Body of pancreas (tissue), 4 donors: ENCODE measurements around the gene FGF21. TPM values are rescaled to one million over a fixed set of nuclear protein-coding genes. Genes with fewer than 3 reads are reported as not detected.
A peak's percentile ranks its signal among the peaks of the same experiment; 100 is the strongest.

ENCODE experiments used
- ATAC-seq: fragments of 150-250 bp; one replicate; pipeline ENCODE4 v1.9.1; 2016
- DNase-seq, 4 donors: peaks; one replicate each; pipeline ENCODE4 v3.0.0-alpha.2; 2019
- H3K27ac ChIP-seq, 4 donors: fragments of 200-600 bp; sonication (generic); 1 replicate in 3 of 4; 2 replicates in 1 of 4; pipeline versions ENCODE4 v1.5.1 to v1.6.1; 2016 to 2019; ENCODE audit warnings: mild to moderate bottlenecking in 1 of 4, mixed read lengths in 1 of 4, moderate library complexity in 1 of 4
- H3K27me3 ChIP-seq, 2 donors: fragments of 200-600 bp; sonication (generic); one replicate each; pipeline ENCODE4 v1.6.0; 2016; ENCODE audit warnings: mild to moderate bottlenecking in 1 of 2
- H3K36me3 ChIP-seq, 2 donors: fragments of 200-600 bp; sonication (generic); replicated peaks in 1 of 2; 2 replicates each; pipeline ENCODE4 v1.5.1; 2016; ENCODE audit warnings: low read depth in 2 of 2; ENCODE audit not compliant: insufficient read depth in 1 of 2
- H3K4me1 ChIP-seq: fragments of 200-600 bp; sonication (generic); one replicate; pipeline ENCODE4 v1.6.0; 2016
- H3K4me3 ChIP-seq, 2 donors: fragments of 200-600 bp; sonication (generic); 1 replicate in 1 of 2; 2 replicates in 1 of 2; pipeline ENCODE4 v1.5.1; 2016 to 2019
- H3K9me3 ChIP-seq, 3 donors: fragments of 200-600 bp; sonication (generic); 1 replicate in 2 of 3; 2 replicates in 1 of 3; pipeline ENCODE4 v1.5.1; 2016
- CTCF ChIP-seq, 7 experiments: fragments of 450-650 bp in 4 of 7; fragments of 200-600 bp in 3 of 7; sonication (generic) in 3 of 7; IDR thresholded peaks; one replicate each; pipeline ENCODE4 v1.5.1; 2016 to 2019; ENCODE audit warnings: antibody characterized with exemption in 7 of 7
- POLR2A ChIP-seq, 3 donors: fragments of 450-650 bp; IDR thresholded peaks; one replicate each; pipeline ENCODE4 v1.6.1; 2016; ENCODE audit warnings: antibody characterized with exemption in 3 of 3, mild to moderate bottlenecking in 2 of 3
- WGBS, 2 donors: methylation state at CpG; one replicate each; pipeline ENCODE4 v1.1.5; 2017; 5-methylcytosine and 5-hydroxymethylcytosine counted together
- intact Hi-C: fragments of 100-400 bp; cut with DNase I; formaldehyde crosslinking; loops from one replicate; pipeline ENCODE4 v1.15.1; 2023
- total RNA-seq, 2 donors: library from RNA; depleted of rRNA; stranded (reverse); fragments of >200 nt; gene quantifications; one replicate each; pipeline ENCODE4 v1.1.0, GENCODE V29; 2016

Gene FGF21
- total RNA-seq, result not detected

- TF ChIP-seq CTCF (IDR thresholded peaks at IDR 0.05) (no peak), POLR2A (IDR thresholded peaks at IDR 0.05) (no peak)
- Histone ChIP-seq H3K9me3 (no peaks in the 10 kb centered on the region), H3K4me3 (no peak within 1 kb of the TSS), H3K36me3 (no peaks in the 10 kb centered on the region), H3K27me3 (no peaks in the 10 kb centered on the region), H3K27ac (peak within 1 kb of the TSS in 1 of 4 donors; percentile 80), H3K4me1 (peaks cover 38% of the 10 kb centered on the region)
- 37 to 79% methylated on average over 2 to 4 of the region's 4 CpGs for WGBS, 2 donors
- peak in 2 of 4 donors; percentile 40 to 47 for DNase-seq
- ATAC-seq, result no peak
- intact Hi-C loops, result no loop called here
These were observed at the start of gene FGF21 for GRCh38 chr19:48755084-48755641. TSS of gene FGF21 (plus strand) at chr19:48755524. CDS start at chr19:48756237, 713 bp downstream.

- TF ChIP-seq POLR2A (IDR thresholded peaks at IDR 0.05) (no peak), CTCF (IDR thresholded peaks at IDR 0.05) (no peak)
- no peak for DNase-seq
- WGBS, 2 donors, result 64 to 71% methylated on average over 11 of the region's 11 CpGs
- Histone ChIP-seq H3K27ac (no peak overlapping the region), H3K36me3 (no peaks in the 10 kb centered on the region), H3K4me1 (peaks cover 5% of the 10 kb centered on the region), H3K27me3 (no peaks in the 10 kb centered on the region), H3K4me3 (no peak overlapping the region), H3K9me3 (no peaks in the 10 kb centered on the region)
- no peak for ATAC-seq
- intact Hi-C loops, result no loop called here
These were observed 46.9 kb upstream of the FGF21 start for GRCh38 chr19:48708471-48708870.

- H3K4me1 ChIP-seq, result peaks cover 25% of the 10 kb centered on the region
- H3K27ac ChIP-seq, result no peak overlapping the region
- H3K4me3 ChIP-seq, result no peak overlapping the region
- TF ChIP-seq CTCF (IDR thresholded peaks at IDR 0.05) (no peak), POLR2A (IDR thresholded peaks at IDR 0.05) (no peak)
- 83 to 93% methylated on average over 4 of the region's 4 CpGs for WGBS, 2 donors
- ATAC-seq, result no peak
- no peak for DNase-seq
- intact Hi-C loops, result no loop called here
- H3K9me3 ChIP-seq, result no peaks in the 10 kb centered on the region
- no peaks in the 10 kb centered on the region for H3K36me3 ChIP-seq
- no peaks in the 10 kb centered on the region for H3K27me3 ChIP-seq
These were observed 44.1 kb upstream of the FGF21 start for GRCh38 chr19:48711106-48711662.

- H3K9me3 ChIP-seq, result no peaks in the 10 kb centered on the region
- peak overlapping the region; percentile 2 to 48 for H3K4me3 ChIP-seq
- DNase-seq (peak in 1 of 4 donors; percentile 22), ATAC-seq (no peak)
- H3K27me3 ChIP-seq, result no peaks in the 10 kb centered on the region
- intact Hi-C loops, result no loop called here
- peaks cover 34% of the 10 kb centered on the region for H3K4me1 ChIP-seq
- H3K36me3 ChIP-seq, result no peaks in the 10 kb centered on the region
- peak overlapping the region in 3 of 4 donors; percentile 8 to 84 (median 72) for H3K27ac ChIP-seq
- TF ChIP-seq CTCF (IDR thresholded peaks at IDR 0.05), result peak in 1 of 7 experiments; percentile 8
- no peak for TF ChIP-seq POLR2A (IDR thresholded peaks at IDR 0.05)
- WGBS, 2 donors, result 21 to 24% methylated on average over 21 to 23 of the region's 25 CpGs
These were observed 42.1 kb upstream of the FGF21 start for GRCh38 chr19:48713041-48713863.
